H9 (cell line): Measurements from ENCODE around the gene TMEM91. TPM values are rescaled to one million over a fixed set of nuclear protein-coding genes. Genes with fewer than 3 reads are reported as not detected.
A peak's percentile ranks its signal among the peaks of the same experiment; 100 is the strongest.

Experiments
- DNase-seq: peaks from one replicate; pipeline ENCODE4 v3.0.0-alpha.2; 2017
- H2AFZ ChIP-seq: one replicate; pipeline ENCODE4 v1.6.1; 2013; ENCODE audit warnings: mild to moderate bottlenecking, low read length, control low read depth, moderate library complexity
- H2AK5ac ChIP-seq: 2 replicates; pipeline ENCODE4 v1.6.1; 2013; ENCODE audit warnings: low read length, control low read depth, mixed read lengths; ENCODE audit not compliant: insufficient read length
- H2BK120ac ChIP-seq: one replicate; pipeline ENCODE4 v1.6.1; 2013; ENCODE audit warnings: low read depth, mild to moderate bottlenecking, low read length, control low read depth, inconsistent platforms; ENCODE audit not compliant: poor library complexity, severe bottlenecking
- H2BK12ac ChIP-seq: 2 replicates; pipeline ENCODE4 v1.6.1; 2013; ENCODE audit warnings: low read length, control low read depth, mixed read lengths, low read depth; ENCODE audit not compliant: insufficient read length
- H2BK15ac ChIP-seq: 2 replicates; pipeline ENCODE4 v1.6.1; 2013; ENCODE audit warnings: low read depth, low read length, control low read depth
- H2BK20ac ChIP-seq: one replicate; pipeline ENCODE4 v1.6.1; 2013; ENCODE audit warnings: low read depth, mild to moderate bottlenecking, low read length, control low read depth, inconsistent platforms; ENCODE audit not compliant: poor library complexity, severe bottlenecking
- H2BK5ac ChIP-seq: 2 replicates; pipeline ENCODE4 v1.6.1; 2013; ENCODE audit warnings: low read length, control low read depth, mixed read lengths; ENCODE audit not compliant: insufficient read length
- H3K14ac ChIP-seq: 2 replicates; pipeline ENCODE4 v1.6.1; 2013; ENCODE audit warnings: low read length, control low read depth; ENCODE audit not compliant: insufficient read depth
- H3K18ac ChIP-seq: 2 replicates; pipeline ENCODE4 v1.6.1; 2013; ENCODE audit warnings: low read depth, mild to moderate bottlenecking, mixed read lengths, low read length, control low read depth; ENCODE audit not compliant: insufficient read length
- H3K23ac ChIP-seq: 2 replicates; pipeline ENCODE4 v1.6.1; 2013; ENCODE audit warnings: low read length, control low read depth, mixed read lengths, low read depth; ENCODE audit not compliant: insufficient read length
- H3K23me2 ChIP-seq: 2 replicates; pipeline ENCODE4 v1.6.1; 2013; ENCODE audit warnings: low read depth, mild to moderate bottlenecking, mixed read lengths, low read length, control low read depth; ENCODE audit not compliant: insufficient read length, poor library complexity, severe bottlenecking
- H3K27ac ChIP-seq: 2 replicates; pipeline ENCODE4 v1.5.1; 2013; ENCODE audit warnings: low read length, control low read depth, mixed read lengths, low read depth; ENCODE audit not compliant: insufficient read length
- H3K27me3 ChIP-seq: 2 replicates; pipeline ENCODE4 v1.6.1; 2013; ENCODE audit warnings: low read length, control low read depth, inconsistent platforms; ENCODE audit not compliant: insufficient read depth
- H3K4ac ChIP-seq: 2 replicates; pipeline ENCODE4 v1.6.1; 2013; ENCODE audit warnings: low read depth, mild to moderate bottlenecking, control low read depth, inconsistent platforms, low read length, moderate library complexity
- H3K4me1 ChIP-seq: 2 replicates; pipeline ENCODE4 v1.6.1; 2013; ENCODE audit warnings: low read length, control low read depth, inconsistent platforms; ENCODE audit not compliant: insufficient read depth
- H3K4me2 ChIP-seq: 2 replicates; pipeline ENCODE4 v1.6.1; 2013; ENCODE audit warnings: low read length, control low read depth, mixed read lengths; ENCODE audit not compliant: insufficient read length, insufficient read depth
- H3K56ac ChIP-seq: 2 replicates; pipeline ENCODE4 v1.6.1; 2013; ENCODE audit warnings: low read depth, mild to moderate bottlenecking, mixed read lengths, low read length, control low read depth; ENCODE audit not compliant: insufficient read length
- H3K79me1 ChIP-seq: 2 replicates; pipeline ENCODE4 v1.6.1; 2013; ENCODE audit warnings: low read depth, mild to moderate bottlenecking, moderate library complexity, low read length, control low read depth, inconsistent platforms; ENCODE audit not compliant: insufficient read depth, poor library complexity, severe bottlenecking
- H3K79me2 ChIP-seq: 2 replicates; pipeline ENCODE4 v1.6.1; 2013; ENCODE audit warnings: low read length, control low read depth, inconsistent platforms; ENCODE audit not compliant: insufficient read depth
- H3K9ac ChIP-seq: 2 replicates; pipeline ENCODE4 v1.6.1; 2013; ENCODE audit warnings: low read length, control low read depth, mixed read lengths; ENCODE audit not compliant: insufficient read length; ENCODE audit errors: extremely low read depth
- H3K9me3 ChIP-seq: one replicate; pipeline ENCODE4 v1.6.1; 2013; ENCODE audit warnings: low read depth, low read length, inconsistent platforms; ENCODE audit not compliant: control insufficient read depth
- H3T11ph ChIP-seq: one replicate; pipeline ENCODE4 v1.6.1; 2013; ENCODE audit warnings: mild to moderate bottlenecking, low read length, control low read depth, inconsistent platforms
- H4K20me1 ChIP-seq: one replicate; pipeline ENCODE4 v1.6.1; 2013; ENCODE audit not compliant: control insufficient read depth, insufficient read length, insufficient read depth
- H4K5ac ChIP-seq: 2 replicates; pipeline ENCODE4 v1.6.1; 2013; ENCODE audit warnings: low read depth, mild to moderate bottlenecking, mixed read lengths, low read length, control low read depth; ENCODE audit not compliant: insufficient read length
- H4K8ac ChIP-seq: replicated peaks from 2 replicates; pipeline ENCODE4 v1.6.1; 2013; ENCODE audit warnings: low read length, control low read depth, mixed read lengths, low read depth; ENCODE audit not compliant: insufficient read length
- H4K91ac ChIP-seq: 2 replicates; pipeline ENCODE4 v1.6.1; 2013; ENCODE audit warnings: low read depth, mild to moderate bottlenecking, moderate library complexity, mixed read lengths, low read length, control low read depth; ENCODE audit not compliant: insufficient read length
- H3K27ac Mint-ChIP-seq, 3 experiments: 2 replicates in 2 of 3; 3 replicates in 1 of 3; pipeline ENCODE4 v1.8.0; 2020 to 2021; ENCODE audit warnings: mixed read lengths in 3 of 3, mild to moderate bottlenecking in 1 of 3, moderate library complexity in 1 of 3
- H3K27me3 Mint-ChIP-seq: 2 replicates; pipeline ENCODE4 v1.8.0; 2021; ENCODE audit warnings: low read depth, mild to moderate bottlenecking, moderate library complexity, mixed read lengths
- H3K36me3 Mint-ChIP-seq, 3 experiments: 2 replicates in 2 of 3; 3 replicates in 1 of 3; pipeline ENCODE4 v1.8.0; 2020 to 2021; ENCODE audit warnings: low read depth in 3 of 3, mixed read lengths in 3 of 3; ENCODE audit not compliant: insufficient read depth in 1 of 3
- H3K4me1 Mint-ChIP-seq, 2 experiments: 2 replicates each; pipeline ENCODE4 v1.8.0; 2020; ENCODE audit warnings: mixed read lengths in 2 of 2
- H3K4me3 Mint-ChIP-seq, 2 experiments: 2 replicates in 1 of 2; 3 replicates in 1 of 2; pipeline ENCODE4 v1.8.0; 2020 to 2021; ENCODE audit warnings: mild to moderate bottlenecking in 2 of 2, mixed read lengths in 2 of 2, moderate library complexity in 1 of 2
- H3K9me3 Mint-ChIP-seq, 2 experiments: 2 replicates in 1 of 2; 3 replicates in 1 of 2; pipeline ENCODE4 v1.8.0; 2020; ENCODE audit warnings: mild to moderate bottlenecking in 2 of 2, mixed read lengths in 2 of 2, moderate library complexity in 1 of 2
- CTCF ChIP-seq: fragments of 200-600 bp; sonication (generic); conservative IDR thresholded peaks from 3 replicates; pipeline ENCODE4 v1.8.0; 2021; ENCODE audit warnings: antibody characterized with exemption, mild to moderate bottlenecking
- WGBS: extraction: QIAGEN DNeasy Blood & Tissue Kit; methylation state at CpG from one replicate; pipeline ENCODE4 v1.1.7; 2013; ENCODE audit warnings: missing lambda C conversion rate, low lambda C conversion rate, mixed read lengths; ENCODE audit not compliant: insufficient read length; ENCODE audit errors: extremely low coverage; 5-methylcytosine and 5-hydroxymethylcytosine counted together
- total RNA-seq: library from RNA; stranded (reverse); gene quantifications from 2 replicates; pipeline ENCODE4 v1.2.1, GENCODE V29; 2021

The TMEM91 gene
- total RNA-seq, 1 experiment from 2014 or later = 5.7 TPM

GRCh38 chr19:41330481-41330880 lies 45.9 kb upstream of the TMEM91 start:
- no peak for DNase-seq
- no peak for TF ChIP-seq CTCF
- Histone ChIP-seq H2AK5ac (no peak overlapping the region), H3T11ph (no peak overlapping the region), H4K91ac (no peak overlapping the region), H3K79me1 (no peaks in the 10 kb centered on the region), H2BK120ac (no peak overlapping the region), H3K27me3 (no peaks in the 10 kb centered on the region), H2BK15ac (no peak overlapping the region), H3K56ac (no peak overlapping the region), H4K20me1 (peaks cover 3% of the 10 kb centered on the region), H3K23me2 (peaks cover 6% of the 10 kb centered on the region), H3K4ac (no peak overlapping the region), H3K27ac (no peak overlapping the region), H3K14ac (no peak overlapping the region), H2BK5ac (no peak overlapping the region), H3K4me2 (peak overlapping the region; percentile 20), H3K4me1 (peaks cover 7% of the 10 kb centered on the region; the same call in 1 of the 2 replicates), H4K5ac (no peak overlapping the region), H2BK20ac (no peak overlapping the region), H3K18ac (no peak overlapping the region), H2AFZ (no peak overlapping the region), H3K79me2 (no peaks in the 10 kb centered on the region), H3K9me3 (no peaks in the 10 kb centered on the region), H2BK12ac (no peak overlapping the region), H3K9ac (no peak overlapping the region), H3K23ac (no peak overlapping the region), H4K8ac (no peak overlapping the region)
- Mint-ChIP-seq H3K4me1 (peaks cover 18 to 38% of the 10 kb centered on the region in 2 experiments), H3K4me3 (peak overlapping the region in 1 of 2 experiments; percentile 25; a peak in 2 of 5 replicates), H3K27ac (peak overlapping the region in 1 of 3 experiments; percentile 24; a peak in 1 of 7 replicates), H3K27me3 (no peaks in the 10 kb centered on the region), H3K9me3 (no peaks in the 10 kb centered on the region), H3K36me3 (peaks cover 0 to 33% (median 0%) of the 10 kb centered on the region in 3 experiments; a peak in 2 of 7 replicates)
- WGBS = no CpG with 5 or more reads among the region's 4 CpGs
